Rectal smooth muscle tissue (tissue), 1 donor: ENCODE measurements around the gene CAMTA2.

Experiments
- H3K27ac ChIP-seq: one replicate; pipeline ENCODE4 v1.7.0; 2013; ENCODE audit warnings: low read depth, low read length, inconsistent platforms
- H3K27me3 ChIP-seq: one replicate; pipeline ENCODE4 v1.7.0; 2013; ENCODE audit warnings: low read length; ENCODE audit not compliant: control insufficient read depth, insufficient read depth
- H3K36me3 ChIP-seq: one replicate; pipeline ENCODE4 v1.7.0; 2013; ENCODE audit warnings: low read length; ENCODE audit not compliant: control insufficient read depth, insufficient read depth
- H3K4me1 ChIP-seq: one replicate; pipeline ENCODE4 v1.7.0; 2013; ENCODE audit warnings: low read length; ENCODE audit not compliant: control insufficient read depth, insufficient read depth
- H3K4me3 ChIP-seq: one replicate; pipeline ENCODE4 v1.7.0; 2013; ENCODE audit warnings: low read length
- H3K9ac ChIP-seq: one replicate; pipeline ENCODE4 v1.7.0; 2013; ENCODE audit warnings: low read length

Gene CAMTA2

GRCh38 chr17:4946312-4946976 is 41.0 kb downstream of the CAMTA2 start:
- Histone ChIP-seq H3K9ac (no peak overlapping the region), H3K4me3 (peak overlapping the region; percentile 98), H3K4me1 (peaks cover 21% of the 10 kb centered on the region), H3K27ac (peak overlapping the region; percentile 99), H3K36me3 (peaks cover 35% of the 10 kb centered on the region), H3K27me3 (no peaks in the 10 kb centered on the region)

GRCh38 chr17:4945944-4946280 is 41.6 kb downstream of the CAMTA2 start:
- Histone ChIP-seq H3K4me3 (peak overlapping the region; percentile 98), H3K9ac (no peak overlapping the region), H3K27me3 (no peaks in the 10 kb centered on the region), H3K36me3 (peaks cover 35% of the 10 kb centered on the region), H3K27ac (peak overlapping the region; percentile 99), H3K4me1 (peaks cover 25% of the 10 kb centered on the region)

- H3K4me1 ChIP-seq = peaks cover 26% of the 10 kb centered on the region
- H3K27ac ChIP-seq = peak overlapping the region; percentile 99
- peak overlapping the region; percentile 54 for H3K4me3 ChIP-seq
- peak overlapping the region; percentile 39 for H3K9ac ChIP-seq
- peaks cover 35% of the 10 kb centered on the region for H3K36me3 ChIP-seq
- H3K27me3 ChIP-seq = no peaks in the 10 kb centered on the region
Measured at GRCh38 chr17:4945176-4945943, 42.1 kb downstream of the CAMTA2 start.

- Histone ChIP-seq H3K4me3 (no peak overlapping the region), H3K4me1 (peaks cover 26% of the 10 kb centered on the region)
Measured at GRCh38 chr17:4944554-4945175, 42.8 kb downstream of the CAMTA2 start.

GRCh38 chr17:4944163-4944553 is 43.3 kb downstream of the CAMTA2 start:
- no peaks in the 10 kb centered on the region for H3K27me3 ChIP-seq
- no peak overlapping the region for H3K9ac ChIP-seq
- no peak overlapping the region for H3K4me3 ChIP-seq
- H3K36me3 ChIP-seq = peaks cover 35% of the 10 kb centered on the region
- peaks cover 27% of the 10 kb centered on the region for H3K4me1 ChIP-seq
- peak overlapping the region; percentile 34 for H3K27ac ChIP-seq

More at GRCh38 chr17:4944554-4945175, 42.8 kb downstream of the CAMTA2 start:
- H3K9ac ChIP-seq = peak overlapping the region; percentile 4
- no peaks in the 10 kb centered on the region for H3K27me3 ChIP-seq
- H3K27ac ChIP-seq = peak overlapping the region; percentile 99
- H3K36me3 ChIP-seq = peaks cover 35% of the 10 kb centered on the region

GRCh38 chr17:4942760-4943508 is 44.5 kb downstream of the CAMTA2 start:
- Histone ChIP-seq H3K27me3 (no peaks in the 10 kb centered on the region), H3K36me3 (peaks cover 39% of the 10 kb centered on the region), H3K9ac (no peak overlapping the region), H3K4me3 (no peak overlapping the region), H3K27ac (no peak overlapping the region), H3K4me1 (peaks cover 36% of the 10 kb centered on the region)

- no peaks in the 10 kb centered on the region for H3K27me3 ChIP-seq
- peaks cover 32% of the 10 kb centered on the region for H3K4me1 ChIP-seq
- H3K9ac ChIP-seq = no peak overlapping the region
- H3K27ac ChIP-seq = peak overlapping the region; percentile 94
- peak overlapping the region; percentile 79 for H3K4me3 ChIP-seq
- peaks cover 48% of the 10 kb centered on the region for H3K36me3 ChIP-seq
Measured at GRCh38 chr17:4941319-4941610, 46.2 kb downstream of the CAMTA2 start.

- peak overlapping the region; percentile 94 for H3K27ac ChIP-seq
- H3K9ac ChIP-seq = peak overlapping the region; percentile 87
- H3K4me1 ChIP-seq = peaks cover 27% of the 10 kb centered on the region
- H3K4me3 ChIP-seq = peak overlapping the region; percentile 79
- no peaks in the 10 kb centered on the region for H3K27me3 ChIP-seq
- peaks cover 46% of the 10 kb centered on the region for H3K36me3 ChIP-seq
Measured at GRCh38 chr17:4940555-4941318, 46.7 kb downstream of the CAMTA2 start.

GRCh38 chr17:4939796-4940554 is 47.5 kb downstream of the CAMTA2 start, which contains the start of the genes RNF167 and SLC25A11:
Gene RNF167, plus strand, starts transcription at chr17:4940268. Its CDS starts 642 bp downstream, at chr17:4940910.
Gene SLC25A11, minus strand, starts transcription at chr17:4940046. Its CDS starts 136 bp downstream, at chr17:4939910.
- H3K4me1 ChIP-seq = peaks cover 19% of the 10 kb centered on the region
- H3K9ac ChIP-seq = peak within 1 kb of the TSS; percentile 87
- H3K27me3 ChIP-seq = no peaks in the 10 kb centered on the region
- H3K27ac ChIP-seq = peak within 1 kb of the TSS; percentile 94
- peaks cover 38% of the 10 kb centered on the region for H3K36me3 ChIP-seq
- H3K4me3 ChIP-seq = peak within 1 kb of the TSS; percentile 79

- H3K4me1 ChIP-seq = peaks cover 18% of the 10 kb centered on the region
- H3K27me3 ChIP-seq = no peaks in the 10 kb centered on the region
- peak overlapping the region; percentile 94 for H3K27ac ChIP-seq
- peak overlapping the region; percentile 25 for H3K9ac ChIP-seq
- peaks cover 34% of the 10 kb centered on the region for H3K36me3 ChIP-seq
- H3K4me3 ChIP-seq = peak overlapping the region; percentile 79
Measured at GRCh38 chr17:4939546-4939795, 48.0 kb downstream of the CAMTA2 start.
